ELF-1 (cell line): ENCODE data around the gene GPR17.

Source experiments
- DNase-seq: peaks from one replicate; pipeline ENCODE4 v3.0.0-alpha.2; 2016; ENCODE audit warnings: low read depth, low spot score

Gene GPR17

GRCh38 chr2:127670957-127671290 is 25.0 kb downstream of the GPR17 start:
- no peak for DNase-seq

- DNase-seq, result no peak
These were observed 25.8 kb downstream of the GPR17 start for GRCh38 chr2:127671557-127672302.

GRCh38 chr2:127672341-127673224 is 26.6 kb downstream of the GPR17 start:
- no peak for DNase-seq

- DNase-seq, result no peak
These were observed 27.5 kb downstream of the GPR17 start for GRCh38 chr2:127673291-127674069.

GRCh38 chr2:127674241-127675209 is 28.6 kb downstream of the GPR17 start:
- no peak for DNase-seq

GRCh38 chr2:127675331-127676261 is 29.6 kb downstream of the GPR17 start, which contains the start of gene LIMS2:
TSS of gene LIMS2 (minus strand) at chr2:127675530. CDS start at chr2:127675024, 506 bp downstream.
- no peak for DNase-seq

GRCh38 chr2:127676906-127677305 is 31.0 kb downstream of the GPR17 start:
- no peak for DNase-seq

- no peak for DNase-seq
These were observed 32.6 kb downstream of the GPR17 start for GRCh38 chr2:127678531-127678930.

- DNase-seq, result no peak
These were observed 33.0 kb downstream of the GPR17 start for GRCh38 chr2:127678991-127679390.

GRCh38 chr2:127679680-127680361 is 33.9 kb downstream of the GPR17 start:
- DNase-seq, result no peak

GRCh38 chr2:127680706-127681287 is 34.8 kb downstream of the GPR17 start:
- DNase-seq, result no peak

GRCh38 chr2:127681288-127681804 is 35.4 kb downstream of the GPR17 start:
- DNase-seq, result no peak

GRCh38 chr2:127681976-127682857 is 36.3 kb downstream of the GPR17 start:
- DNase-seq, result no peak

- no peak for DNase-seq
These were observed 37.1 kb downstream of the GPR17 start for GRCh38 chr2:127683056-127683455.

- no peak for DNase-seq
These were observed 37.8 kb downstream of the GPR17 start for GRCh38 chr2:127683757-127684156.

- DNase-seq, result no peak
These were observed 39.6 kb downstream of the GPR17 start for GRCh38 chr2:127685410-127686080.

- no peak for DNase-seq
These were observed 42.5 kb downstream of the GPR17 start for GRCh38 chr2:127688405-127688804.
